Naive B cell (primary cell): Measurements from ENCODE around the gene SH3BP1. TPM values are rescaled to one million over a fixed set of nuclear protein-coding genes. Genes with fewer than 3 reads are reported as not detected.

Experiments used
- ATAC-seq, 2 donors: fragments of 150-1000 bp; cut with Tn5 transposase; 2 replicates each; pipeline ENCODE4 v1.10.0; 2021; ENCODE audit warnings: low read depth in 2 of 2, mild to moderate bottlenecking in 2 of 2, moderate library complexity in 2 of 2
- DNase-seq: peaks from one replicate; pipeline ENCODE4 v3.0.0; 2022
- H3K27ac Mint-ChIP-seq, 6 donors: one replicate each; pipeline ENCODE4 v1.8.0; 2020 to 2022; ENCODE audit warnings: mild to moderate bottlenecking in 6 of 6, mixed read lengths in 6 of 6, moderate library complexity in 5 of 6, inconsistent platforms in 2 of 6
- H3K27me3 Mint-ChIP-seq, 3 donors: one replicate each; pipeline ENCODE4 v1.8.0; 2021 to 2022; ENCODE audit warnings: mixed read lengths in 3 of 3, mild to moderate bottlenecking in 1 of 3
- H3K36me3 Mint-ChIP-seq, 2 donors: one replicate each; pipeline ENCODE4 v1.8.0; 2020 to 2022; ENCODE audit warnings: mixed read lengths in 2 of 2, inconsistent platforms in 1 of 2, mild to moderate bottlenecking in 1 of 2
- H3K4me1 Mint-ChIP-seq, 3 donors: one replicate each; pipeline ENCODE4 v1.8.0; 2020 to 2022; ENCODE audit warnings: mixed read lengths in 3 of 3, inconsistent platforms in 1 of 3, mild to moderate bottlenecking in 1 of 3, moderate library complexity in 1 of 3
- H3K4me3 Mint-ChIP-seq, 8 donors: one replicate each; pipeline ENCODE4 v1.8.0; 2020 to 2022; ENCODE audit warnings: mild to moderate bottlenecking in 8 of 8, mixed read lengths in 8 of 8, moderate library complexity in 8 of 8, inconsistent platforms in 2 of 8
- H3K9me3 Mint-ChIP-seq, 7 donors: one replicate each; pipeline ENCODE4 v1.8.0; 2020 to 2022; ENCODE audit warnings: mixed read lengths in 7 of 7, mild to moderate bottlenecking in 5 of 7, inconsistent platforms in 2 of 7, moderate library complexity in 1 of 7
- polyA plus RNA-seq, 6 donors: library from polyadenylated mRNA; unstranded; fragments of 300-500 nt; fragmentation: Illumina TruSeq; gene quantifications; one replicate each; pipeline ENCODE4 v1.2.3, GENCODE V29; 2021; ENCODE audit warnings: low read depth in 6 of 6

Gene SH3BP1
- polyA plus RNA-seq, 6 donors from 2014 or later: 2.7 to 8.0 (median 3.2) TPM

DNA sequence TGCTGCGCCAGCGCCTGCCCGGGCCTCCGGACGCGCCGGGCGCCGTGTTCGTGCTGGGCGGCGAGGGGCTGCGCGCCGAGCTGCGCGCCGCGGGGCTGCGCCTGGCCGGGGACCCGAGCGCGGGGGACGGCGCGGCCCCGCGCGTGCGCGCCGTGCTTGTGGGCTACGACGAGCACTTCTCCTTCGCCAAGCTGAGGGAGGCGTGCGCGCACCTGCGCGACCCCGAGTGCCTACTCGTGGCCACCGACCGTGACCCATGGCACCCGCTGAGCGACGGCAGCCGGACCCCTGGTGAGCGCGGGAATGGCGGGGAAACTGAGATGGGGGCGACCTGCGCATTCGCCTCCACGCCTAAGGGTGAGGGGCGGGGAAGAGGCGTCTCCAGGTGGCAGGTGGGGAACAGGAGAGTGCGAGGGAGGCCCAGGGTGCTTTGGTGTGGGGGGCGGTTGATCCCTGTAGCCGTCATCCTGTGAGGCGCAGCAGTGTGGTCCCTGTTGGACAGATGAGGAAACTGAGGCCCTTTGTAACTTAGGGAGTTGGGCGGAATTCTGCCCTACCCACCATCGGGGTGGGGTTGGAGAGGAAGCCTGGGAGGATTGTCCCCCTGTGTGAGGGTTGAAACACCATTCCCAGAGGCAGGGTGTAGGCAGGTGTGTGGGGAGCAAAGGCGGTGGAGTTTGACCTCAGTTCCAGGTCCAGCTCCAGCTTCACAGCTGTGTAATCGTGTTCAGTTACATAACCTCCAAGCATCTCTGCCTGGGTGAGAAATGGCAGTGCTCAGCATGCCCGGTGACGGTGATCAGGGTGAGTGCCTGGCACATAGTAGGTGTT, 19.8 kb downstream of the SH3BP1 start:
- peaks cover 39 to 55% (median 45%) of the 10 kb centered on the region in 3 donors for H3K4me1 Mint-ChIP-seq
- no peaks in the 10 kb centered on the region for H3K27me3 Mint-ChIP-seq
- H3K4me3 Mint-ChIP-seq: peak overlapping the region; percentile 76 to 93 (median 85)
- H3K27ac Mint-ChIP-seq: peak overlapping the region in 5 of 6 donors; percentile 8 to 92 (median 85)
- no peaks in the 10 kb centered on the region for H3K9me3 Mint-ChIP-seq
- ATAC-seq (peak; percentile 4 to 5), DNase-seq (peak; percentile 47)
- no peaks in the 10 kb centered on the region for H3K36me3 Mint-ChIP-seq

DNA sequence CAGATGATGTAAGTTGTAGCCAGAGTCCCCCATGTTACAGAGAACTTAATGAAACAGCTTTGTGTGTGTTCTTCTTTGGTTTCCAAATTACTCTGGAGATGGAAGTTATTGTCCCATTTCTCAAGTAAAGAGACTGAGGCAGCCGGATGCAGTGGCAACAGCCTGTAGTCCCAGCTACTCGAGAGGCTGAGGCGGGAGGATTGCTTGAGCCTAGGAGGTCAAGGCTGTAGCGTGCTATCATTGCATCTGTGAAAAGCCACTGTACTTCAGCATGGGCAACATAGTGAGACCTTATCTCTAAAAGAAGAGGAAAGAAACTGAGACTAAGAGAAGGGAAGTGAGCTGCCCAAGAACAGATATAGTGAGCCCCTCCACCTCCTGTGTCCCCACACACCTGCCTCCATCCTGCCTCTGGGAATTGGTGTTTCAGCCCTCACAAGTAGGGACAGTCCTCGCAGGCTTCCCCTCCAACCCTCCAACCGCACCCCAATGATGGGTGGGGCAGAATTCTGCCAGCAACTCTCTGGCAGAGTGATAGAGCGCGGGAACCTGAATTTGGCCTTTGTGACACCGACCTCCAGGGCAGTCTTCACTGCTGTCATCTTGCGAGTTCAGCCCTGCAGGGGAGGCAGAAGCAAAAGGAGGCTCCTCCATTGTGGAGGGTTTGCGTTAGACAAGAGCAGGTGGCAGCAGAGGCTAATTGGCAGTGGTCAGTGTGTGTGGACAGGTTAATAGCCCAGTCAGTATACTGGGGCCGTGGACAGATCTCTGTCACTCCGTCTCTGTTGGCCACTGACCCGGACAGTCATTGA, 20.6 kb downstream of the SH3BP1 start:
- Mint-ChIP-seq H3K4me1 (peaks cover 39 to 55% (median 45%) of the 10 kb centered on the region in 3 donors), H3K27me3 (no peaks in the 10 kb centered on the region), H3K27ac (peak overlapping the region in 5 of 6 donors; percentile 8 to 89 (median 81)), H3K4me3 (peak overlapping the region; percentile 76 to 93 (median 85)), H3K9me3 (no peaks in the 10 kb centered on the region), H3K36me3 (no peaks in the 10 kb centered on the region)
- DNase-seq: no peak
- ATAC-seq: no peak

GRCh38 chr22:37660709-37661045, 21.2 kb downstream of the SH3BP1 start:
- no peak for ATAC-seq
- H3K27me3 Mint-ChIP-seq: no peaks in the 10 kb centered on the region
- H3K9me3 Mint-ChIP-seq: no peaks in the 10 kb centered on the region
- peak overlapping the region in 3 of 6 donors; percentile 50 to 89 (median 81) for H3K27ac Mint-ChIP-seq
- H3K4me3 Mint-ChIP-seq: peak overlapping the region in 6 of 8 donors; percentile 57 to 88 (median 82)
- H3K4me1 Mint-ChIP-seq: peaks cover 39 to 55% (median 45%) of the 10 kb centered on the region in 3 donors
- no peak for DNase-seq
- H3K36me3 Mint-ChIP-seq: peaks cover 0 to under 1% of the 10 kb centered on the region in 2 donors

DNA sequence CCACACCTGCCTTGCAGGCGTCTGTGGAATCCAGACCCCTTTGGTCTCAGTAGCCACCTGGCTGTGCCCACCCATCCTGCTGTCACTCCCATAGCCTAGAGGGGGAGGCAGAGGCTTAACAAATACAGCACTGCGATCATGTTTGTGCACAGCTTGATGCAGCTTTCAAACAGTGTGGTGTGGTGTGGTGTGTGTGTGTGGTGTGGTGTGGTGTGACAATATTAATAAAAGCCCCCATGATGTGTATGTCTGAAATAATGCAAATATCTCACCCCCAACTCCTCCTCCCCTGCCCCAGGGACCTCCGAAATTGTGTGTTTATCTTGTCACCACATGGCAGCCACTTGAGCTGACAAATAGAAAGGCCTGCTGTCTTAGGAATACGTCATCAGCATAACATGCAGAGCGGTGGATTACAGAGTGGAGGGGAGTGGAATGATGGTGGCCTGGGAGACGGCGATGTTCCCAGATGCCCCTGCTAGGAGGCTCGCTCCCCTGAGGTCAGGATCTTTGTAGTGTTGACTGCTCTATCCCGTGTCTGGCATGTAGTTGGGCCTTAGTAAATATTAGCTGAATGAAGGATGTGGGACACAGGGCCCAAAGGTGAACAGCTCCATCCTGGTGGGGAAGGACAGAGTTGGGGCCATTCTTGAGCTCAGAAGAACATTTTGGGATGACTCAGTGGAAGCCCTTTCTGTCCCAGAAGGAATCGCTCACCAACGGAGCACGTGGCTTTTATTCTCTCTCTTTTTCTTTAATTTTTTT, 21.9 kb downstream of the SH3BP1 start:
- H3K4me3 Mint-ChIP-seq: peak overlapping the region; percentile 38 to 88 (median 80)
- H3K9me3 Mint-ChIP-seq: no peaks in the 10 kb centered on the region
- ATAC-seq (peak in 1 of 2 donors; percentile 4), DNase-seq (no peak)
- H3K4me1 Mint-ChIP-seq: peaks cover 39 to 53% (median 52%) of the 10 kb centered on the region in 3 donors
- H3K27me3 Mint-ChIP-seq: no peaks in the 10 kb centered on the region
- H3K27ac Mint-ChIP-seq: peak overlapping the region in 5 of 6 donors; percentile 27 to 90 (median 89)
- H3K36me3 Mint-ChIP-seq: peaks cover 4 to 8% of the 10 kb centered on the region in 2 donors

GRCh38 chr22:37662039-37662438, 22.6 kb downstream of the SH3BP1 start:
- peak overlapping the region in 7 of 8 donors; percentile 8 to 88 (median 77) for H3K4me3 Mint-ChIP-seq
- H3K9me3 Mint-ChIP-seq: no peaks in the 10 kb centered on the region
- H3K27ac Mint-ChIP-seq: peak overlapping the region in 5 of 6 donors; percentile 77 to 90 (median 89)
- ATAC-seq (no peak), DNase-seq (no peak)
- H3K27me3 Mint-ChIP-seq: no peaks in the 10 kb centered on the region
- H3K4me1 Mint-ChIP-seq: peaks cover 39 to 54% (median 53%) of the 10 kb centered on the region in 3 donors
- peaks cover 4 to 14% of the 10 kb centered on the region in 2 donors for H3K36me3 Mint-ChIP-seq

DNA sequence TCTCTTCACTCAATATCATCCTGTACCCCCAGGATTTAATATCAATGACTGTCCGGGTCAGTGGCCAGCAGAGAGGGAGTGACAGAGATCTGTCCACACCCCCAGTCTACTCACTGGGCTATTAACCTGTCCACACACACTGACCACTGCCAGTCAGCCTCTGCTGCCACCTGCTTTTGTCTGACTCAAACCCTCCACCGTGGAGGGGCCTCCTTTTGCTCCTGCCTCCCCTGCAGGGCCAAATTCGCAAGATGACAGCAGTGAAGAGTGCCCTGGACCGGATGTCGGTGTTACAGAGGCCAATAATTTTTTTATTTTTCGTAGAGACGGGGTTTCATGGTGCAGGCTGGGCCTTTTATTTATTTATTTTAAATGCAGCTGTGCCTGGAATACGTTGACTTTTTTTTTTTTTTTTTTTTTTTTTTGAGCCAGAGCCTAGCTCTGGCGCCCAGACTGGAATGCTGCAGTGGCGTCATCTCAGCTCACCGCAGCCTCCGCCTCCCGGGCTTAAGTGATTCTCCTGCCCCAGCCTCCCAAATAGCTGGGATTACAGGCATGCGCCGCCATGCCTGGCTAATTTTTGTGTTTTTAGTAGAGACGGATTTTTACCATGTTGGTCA, 24.2 kb downstream of the SH3BP1 start:
- no peak overlapping the region for H3K4me3 Mint-ChIP-seq
- peaks cover 4 to 14% of the 10 kb centered on the region in 2 donors for H3K36me3 Mint-ChIP-seq
- no peaks in the 10 kb centered on the region for H3K27me3 Mint-ChIP-seq
- H3K4me1 Mint-ChIP-seq: peaks cover 33 to 45% (median 43%) of the 10 kb centered on the region in 3 donors
- no peaks in the 10 kb centered on the region for H3K9me3 Mint-ChIP-seq
- H3K27ac Mint-ChIP-seq: peak overlapping the region in 1 of 6 donors; percentile 35
- ATAC-seq (no peak), DNase-seq (no peak)

GRCh38 chr22:37664249-37665101, 25.0 kb downstream of the SH3BP1 start:
- DNase-seq (no peak), ATAC-seq (no peak)
- peak overlapping the region in 1 of 6 donors; percentile 45 for H3K27ac Mint-ChIP-seq
- peaks cover 4 to 14% of the 10 kb centered on the region in 2 donors for H3K36me3 Mint-ChIP-seq
- no peak overlapping the region for H3K4me3 Mint-ChIP-seq
- peaks cover 28 to 41% (median 39%) of the 10 kb centered on the region in 3 donors for H3K4me1 Mint-ChIP-seq
- H3K27me3 Mint-ChIP-seq: no peaks in the 10 kb centered on the region
- H3K9me3 Mint-ChIP-seq: no peaks in the 10 kb centered on the region

DNA sequence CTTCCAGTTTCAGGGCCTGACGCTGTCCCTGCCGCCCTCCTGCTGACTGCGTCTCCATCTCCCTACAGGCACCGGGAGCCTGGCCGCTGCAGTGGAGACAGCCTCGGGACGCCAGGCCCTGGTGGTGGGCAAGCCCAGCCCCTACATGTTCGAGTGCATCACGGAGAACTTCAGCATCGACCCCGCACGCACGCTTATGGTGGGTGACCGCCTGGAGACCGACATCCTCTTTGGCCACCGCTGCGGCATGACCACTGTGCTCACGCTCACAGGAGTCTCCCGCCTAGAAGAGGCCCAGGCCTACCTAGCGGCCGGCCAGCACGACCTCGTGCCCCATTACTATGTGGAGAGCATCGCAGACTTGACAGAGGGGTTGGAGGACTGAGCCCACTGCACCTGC, 26.0 kb downstream of the SH3BP1 start:
- no peak overlapping the region for H3K27ac Mint-ChIP-seq
- DNase-seq (no peak), ATAC-seq (no peak)
- H3K9me3 Mint-ChIP-seq: no peaks in the 10 kb centered on the region
- H3K4me1 Mint-ChIP-seq: peaks cover 18 to 31% (median 29%) of the 10 kb centered on the region in 3 donors
- peaks cover 4 to 14% of the 10 kb centered on the region in 2 donors for H3K36me3 Mint-ChIP-seq
- no peak overlapping the region for H3K4me3 Mint-ChIP-seq
- no peaks in the 10 kb centered on the region for H3K27me3 Mint-ChIP-seq

DNA sequence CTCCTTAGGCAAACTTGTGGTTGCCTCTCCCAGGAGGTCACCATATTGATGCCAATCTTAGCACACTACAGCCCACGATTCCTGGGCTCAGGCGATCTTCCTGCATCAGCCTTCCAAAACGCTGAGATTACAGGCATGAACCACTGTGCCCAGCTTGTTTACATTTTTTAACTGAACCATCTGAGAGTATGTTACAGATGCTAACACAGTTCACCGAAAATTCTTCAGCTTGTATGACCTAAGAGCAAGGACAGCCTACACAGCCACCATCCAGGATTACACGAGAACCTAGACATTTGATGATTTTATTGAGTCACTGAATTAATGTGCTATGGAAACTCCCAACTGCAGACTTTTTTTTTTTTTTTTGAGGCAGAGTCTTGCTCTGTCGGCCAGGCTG, 30.1 kb downstream of the SH3BP1 start:
- Mint-ChIP-seq H3K4me1 (peaks cover 21 to 36% (median 30%) of the 10 kb centered on the region in 3 donors), H3K27ac (peak overlapping the region in 1 of 6 donors; percentile 38), H3K9me3 (no peaks in the 10 kb centered on the region), H3K36me3 (peaks cover 4 to 14% of the 10 kb centered on the region in 2 donors), H3K4me3 (no peak overlapping the region), H3K27me3 (no peaks in the 10 kb centered on the region)
- DNase-seq (no peak), ATAC-seq (no peak)

DNA sequence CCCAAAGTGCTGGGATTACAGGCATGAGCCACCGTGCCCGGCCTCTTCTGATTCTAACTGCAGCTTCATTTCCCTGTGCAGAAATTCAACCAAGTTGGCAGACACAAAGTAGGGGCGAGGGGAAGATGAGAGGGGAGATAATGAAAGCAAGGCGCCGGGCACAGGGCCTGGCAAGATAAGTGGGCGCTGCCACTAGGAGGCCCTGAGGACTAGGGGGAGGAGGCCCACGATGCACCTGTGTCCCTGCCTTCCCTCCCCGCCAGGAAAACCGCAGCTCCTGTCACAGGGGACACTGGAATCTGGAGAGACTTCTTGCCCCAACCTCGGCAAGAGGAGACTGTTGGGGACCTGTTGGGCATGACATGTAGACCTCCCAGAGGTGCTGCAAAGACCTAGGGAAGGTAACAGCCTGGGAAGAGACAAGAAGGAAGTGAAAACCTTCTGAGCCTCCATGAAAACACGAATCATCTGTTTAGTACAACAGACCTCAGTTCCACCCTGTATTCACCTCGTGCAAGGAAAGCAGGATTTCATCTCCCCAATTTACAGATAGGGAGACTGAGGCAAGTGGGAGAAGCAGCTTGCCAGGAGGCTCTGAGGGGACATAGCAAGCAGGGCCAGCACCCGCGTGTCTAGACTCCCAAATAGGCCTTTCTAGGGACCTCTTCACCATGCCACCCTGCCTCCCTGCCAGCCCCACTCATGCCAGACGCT, 32.9 kb downstream of the SH3BP1 start:
- Mint-ChIP-seq H3K36me3 (no peaks in the 10 kb centered on the region), H3K9me3 (no peaks in the 10 kb centered on the region), H3K27ac (peak overlapping the region in 5 of 6 donors; percentile 38 to 93 (median 74)), H3K27me3 (no peaks in the 10 kb centered on the region), H3K4me1 (peaks cover 38 to 53% (median 45%) of the 10 kb centered on the region in 3 donors), H3K4me3 (peak overlapping the region in 7 of 8 donors; percentile 46 to 84 (median 69))
- ATAC-seq (no peak), DNase-seq (no peak)

DNA sequence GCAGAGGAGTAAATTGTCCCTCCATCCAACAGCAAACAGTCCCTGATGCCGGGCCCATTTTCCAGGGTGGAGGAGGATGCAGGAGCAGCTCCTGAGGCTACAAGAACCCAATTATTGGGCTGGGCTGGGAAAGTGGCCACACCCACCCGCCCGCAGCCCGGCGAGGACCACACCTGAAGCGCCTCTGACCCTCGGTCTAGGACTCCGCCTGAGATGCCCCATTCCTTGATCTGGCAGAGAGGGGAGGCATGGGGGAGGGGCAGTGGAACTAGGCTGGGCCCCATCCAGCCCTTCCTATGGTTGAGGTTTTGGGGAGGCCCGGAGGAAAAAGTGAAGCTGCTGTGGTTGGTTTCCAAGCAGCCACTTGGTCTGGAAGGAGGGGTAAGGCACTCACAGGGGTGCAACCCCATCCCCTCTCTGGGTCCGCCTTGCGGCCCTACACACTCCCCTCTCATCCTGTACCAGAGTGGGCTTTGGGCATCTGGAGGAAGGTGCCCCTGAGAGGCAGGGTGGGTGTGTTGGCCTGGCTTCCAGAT, 33.5 kb downstream of the SH3BP1 start:
- H3K27ac Mint-ChIP-seq: peak overlapping the region in 2 of 6 donors; percentile 60 to 89
- no peak for DNase-seq
- peaks cover 41 to 55% (median 47%) of the 10 kb centered on the region in 3 donors for H3K4me1 Mint-ChIP-seq
- H3K36me3 Mint-ChIP-seq: no peaks in the 10 kb centered on the region
- no peaks in the 10 kb centered on the region for H3K27me3 Mint-ChIP-seq
- peak overlapping the region in 3 of 8 donors; percentile 15 to 60 (median 21) for H3K4me3 Mint-ChIP-seq
- no peaks in the 10 kb centered on the region for H3K9me3 Mint-ChIP-seq
- ATAC-seq: no peak
